MM.1S (cell line): ENCODE results near the gene DNAJC21.
"Not testable (repeated sequence)": the region's sequence is repeated elsewhere in the genome, so short reads cannot be mapped to it uniquely, and the experiment has no call there.

Experiments used
- CTCF ChIP-seq: fragments of 300-600 bp; sonication (generic); IDR thresholded peaks from 2 replicates; pipeline ENCODE4 v1.5.1; 2016; ENCODE audit warnings: antibody characterized with exemption, low read length, mixed read lengths
- EZH2 ChIP-seq: fragments of 300-600 bp; sonication (generic); optimal IDR thresholded peaks from 2 replicates; pipeline ENCODE3; 2017; ENCODE audit warnings: low read depth, mild to moderate bottlenecking, antibody characterized with exemption, low read length, mixed read lengths
- EZH2phosphoT487 ChIP-seq: fragments of 300-600 bp; sonication (generic); IDR thresholded peaks from 2 replicates; pipeline ENCODE4 v1.6.1; 2018; ENCODE audit warnings: antibody characterized with exemption, low read length

DNA sequence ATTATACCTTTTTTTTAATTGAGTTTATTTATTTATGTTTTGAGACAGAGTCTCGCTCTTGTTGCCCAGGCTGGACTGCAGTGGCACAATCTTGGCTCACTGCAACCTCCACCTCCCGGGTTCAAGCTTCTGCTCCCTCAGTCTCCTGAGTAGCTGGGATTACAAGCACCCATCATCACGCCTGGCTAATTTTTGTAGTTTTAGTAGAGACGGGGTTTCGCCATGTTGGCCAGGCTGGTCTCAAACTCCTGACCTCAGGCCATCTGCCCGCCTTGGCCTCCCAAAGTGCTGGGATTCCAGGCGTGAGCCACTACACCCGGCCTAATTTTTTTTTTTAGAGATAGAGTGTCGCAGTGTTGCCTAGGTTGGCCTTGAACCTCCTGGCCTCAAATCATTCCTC is 6.1 kb upstream of the DNAJC21 start:
- TF ChIP-seq CTCF, EZH2, EZH2phosphoT487: not testable (repeated sequence)
